K562 (cell line): ENCODE results near the gene METRN. TPM values are rescaled to one million over a fixed set of nuclear protein-coding genes. Genes with fewer than 3 reads are reported as not detected.

Experiments used
- ATAC-seq: fragments of 200-7000 bp; cut with Tn5 transposase; 3 replicates; pipeline ENCODE4 v1.9.1; 2020; ENCODE audit warnings: moderate library complexity
- BruUV-seq: library from RNA; stranded (reverse); fragments of 400-500 nt; replicated peaks from 2 replicates; lab custom pipeline; 2021; lab: Mats Ljungman, UMichigan
- CTCF ChIA-PET: fragments of 300-600 bp; formaldehyde crosslinking; extraction: SDS; loops from one replicate; lab custom pipeline; 2021; ENCODE audit warnings: low intra/inter-chr PET ratio; lab: Yijun Ruan, JAX
- POLR2A ChIA-PET: fragments of 300-600, 350-650 bp; sonication (Branson Sonifier 250); formaldehyde crosslinking; extraction: SDS; loops from one replicate; lab custom pipeline; 2021; ENCODE audit warnings: antibody characterized with exemption, inconsistent platforms; lab: Yijun Ruan, JAX
- DNase-seq, 4 experiments: peaks; one replicate each; pipeline versions ENCODE4 v3.0.0 to v3.0.0-alpha.2; 2011 to 2018; ENCODE audit warnings: low spot score in 3 of 4, mixed read lengths in 3 of 4; ENCODE audit errors: extremely low read depth in 1 of 4
- FAIRE-seq: peaks from 2 replicates; lab custom pipeline; 2011; peaks lifted over from hg19 to GRCh38; lab: Jason Lieb, UNC
- H2AFZ ChIP-seq: 2 replicates; pipeline ENCODE4 v1.6.0; 2011; ENCODE audit warnings: low read depth, low read length, control low read depth, inconsistent platforms
- H3K27ac ChIP-seq: fragments of 200-600 bp; 3 replicates; pipeline ENCODE4 v1.8.0; 2011; ENCODE audit warnings: low read depth, mild to moderate bottlenecking, control low read depth, inconsistent platforms, low read length, moderate library complexity, mixed read lengths; ENCODE audit errors: extremely low read depth
- H3K27me3 ChIP-seq, 2 experiments: fragments of 300-600 bp in 1 of 2; 2 replicates in 1 of 2; 3 replicates in 1 of 2; pipeline versions ENCODE4 v1.6.0 to v1.8.0; 2011; ENCODE audit warnings: inconsistent platforms in 2 of 2, low read length in 2 of 2, mild to moderate bottlenecking in 1 of 2, mixed read lengths in 1 of 2, moderate library complexity in 1 of 2; ENCODE audit not compliant: control insufficient read depth in 2 of 2, insufficient read depth in 2 of 2
- H3K36me3 ChIP-seq: fragments of 300-600 bp; 3 replicates; pipeline ENCODE4 v1.8.0; 2011; ENCODE audit warnings: mild to moderate bottlenecking, low read length, inconsistent platforms; ENCODE audit not compliant: control insufficient read depth, insufficient read depth
- H3K4me1 ChIP-seq, 2 experiments: fragments of 200-600 bp in 1 of 2; replicated peaks in 1 of 2; 2 replicates in 1 of 2; 3 replicates in 1 of 2; pipeline versions ENCODE4 v1.5.1 to v1.8.0; 2011; ENCODE audit warnings: inconsistent platforms in 2 of 2, low read length in 2 of 2, mild to moderate bottlenecking in 1 of 2, mixed read lengths in 1 of 2, moderate library complexity in 1 of 2; ENCODE audit not compliant: control insufficient read depth in 2 of 2, insufficient read depth in 2 of 2
- H3K4me2 ChIP-seq: 2 replicates; pipeline ENCODE4 v1.6.1; 2011; ENCODE audit warnings: low read length, control low read depth, inconsistent platforms, mixed read lengths; ENCODE audit not compliant: insufficient read depth
- H3K4me3 ChIP-seq: fragments of 200-600 bp; sonication (generic), shearing (Covaris generic); 2 replicates; pipeline ENCODE4 v1.5.1; 2016; ENCODE audit warnings: control low read depth, inconsistent platforms
- H3K79me2 ChIP-seq: fragments of 200-600 bp; 3 replicates; pipeline ENCODE4 v1.8.0; 2011; ENCODE audit warnings: low read length, inconsistent platforms; ENCODE audit not compliant: control insufficient read depth, insufficient read depth
- H3K9ac ChIP-seq, 2 experiments: 2 replicates each; pipeline versions ENCODE4 v1.6.0 to v1.6.1; 2011; ENCODE audit warnings: low read depth in 2 of 2, low read length in 2 of 2, control low read depth in 1 of 2, inconsistent platforms in 1 of 2, mild to moderate bottlenecking in 1 of 2, mixed read lengths in 1 of 2; ENCODE audit not compliant: insufficient read depth in 1 of 2
- H3K9me1 ChIP-seq: one replicate; pipeline ENCODE4 v1.6.0; 2011; ENCODE audit warnings: inconsistent platforms, mild to moderate bottlenecking, low read length, moderate library complexity; ENCODE audit not compliant: control insufficient read depth, insufficient read depth
- H3K9me3 ChIP-seq: replicated peaks from 2 replicates; pipeline ENCODE4 v1.5.1; 2011; ENCODE audit warnings: low read depth, low read length, inconsistent platforms; ENCODE audit not compliant: control insufficient read depth, insufficient read depth
- H4K20me1 ChIP-seq: replicated peaks from 2 replicates; pipeline ENCODE4 v1.6.1; 2011; ENCODE audit warnings: low read length, inconsistent platforms, mixed read lengths; ENCODE audit not compliant: control insufficient read depth, insufficient read depth
- ARID1B ChIP-seq: fragments of 450-650 bp; IDR thresholded peaks from 2 replicates; pipeline ENCODE4 v1.6.1; 2016; ENCODE audit warnings: antibody characterized with exemption, mild to moderate bottlenecking, inconsistent platforms
- CREB1 ChIP-seq, 2 experiments: sonication (generic) in 1 of 2; formaldehyde crosslinking in 1 of 2; IDR thresholded peaks; 2 replicates each; pipeline versions ENCODE4 v1.6.1 to v1.8.0; 2012 to 2022; ENCODE audit warnings: inconsistent platforms in 1 of 2, mild to moderate bottlenecking in 1 of 2, missing genetic modification reagents in 1 of 2, moderate library complexity in 1 of 2
- HIVEP1 ChIP-seq: fragments of 250-450 bp; sonication (Bioruptor Pico); IDR thresholded peaks from 2 replicates; pipeline ENCODE4 v1.4.0; 2020; ENCODE audit warnings: mild to moderate bottlenecking
- NFATC3 ChIP-seq: fragments of 450-650 bp; IDR thresholded peaks from 2 replicates; pipeline ENCODE4 v1.6.1; 2017; ENCODE audit warnings: mild to moderate bottlenecking
- POLR2B ChIP-seq: fragments of 450-650 bp; IDR thresholded peaks from 2 replicates; pipeline ENCODE4 v1.6.1; 2018; ENCODE audit warnings: low read depth; ENCODE audit not compliant: partially characterized antibody
- RAD21 ChIP-seq, 2 experiments: fragments of 250-450 bp in 1 of 2; fragments of 450-650 bp in 1 of 2; sonication (Bioruptor Pico) in 1 of 2; formaldehyde crosslinking in 1 of 2; IDR thresholded peaks in 1 of 2; conservative IDR thresholded peaks in 1 of 2; 2 replicates each; pipeline versions ENCODE4 v1.4.0 to v1.8.0; 2020 to 2022; ENCODE audit warnings: mild to moderate bottlenecking in 2 of 2, moderate library complexity in 1 of 2
- U2AF1 ChIP-seq: fragments of 200-400 bp; formaldehyde crosslinking; optimal IDR thresholded peaks from 2 replicates; pipeline ENCODE3; 2017; ENCODE audit warnings: mild to moderate bottlenecking, low read depth, low read length, moderate library complexity
- ZNF232 ChIP-seq: sonication (generic); formaldehyde crosslinking; IDR thresholded peaks from 2 replicates; pipeline ENCODE4 v1.8.0; 2022; ENCODE audit warnings: mild to moderate bottlenecking, missing genetic modification reagents
- WGBS: fragments of 100-300 bp; shearing (Covaris generic); methylation state at CpG from one replicate; pipeline ENCODE4 v1.1.6; 2016; ENCODE audit warnings: low coverage, mixed read lengths; ENCODE audit not compliant: insufficient coverage; ENCODE audit errors: missing lambda C conversion rate; 5-methylcytosine and 5-hydroxymethylcytosine counted together
- in situ Hi-C: fragments of 300-500 bp; cut with MboI; formaldehyde crosslinking; loops from 4 replicates; pipeline ENCODE4 v1.15.0; 2018; ENCODE audit warnings: inconsistent platforms, mixed read lengths
- intact Hi-C: fragments of 100-400 bp; cut with micrococcal nuclease; formaldehyde crosslinking; loops from 2 replicates; pipeline ENCODE4 v1.14.2; 2022
- polyA plus RNA-seq, 8 experiments: library from polyadenylated mRNA; depleted of rRNA in 4 of 8; stranded (reverse) in 5 of 8; unstranded in 3 of 8; fragments of >200 nt; fragmentation: Nextera tagmentation in 2 of 8; fragmentation: Illumina TruSeq in 1 of 8; extraction: Ambion mirVana in 2 of 8; extraction: Trizol in 1 of 8; gene quantifications; 2 replicates each; pipeline versions ENCODE4 v1.2.1 to v1.2.3, GENCODE V29; 2011 to 2014; ENCODE audit warnings: inconsistent platforms in 1 of 8, missing spikeins in 1 of 8
- total RNA-seq, 7 experiments: library from RNA; depleted of rRNA in 6 of 7; stranded (reverse); fragments of >200 nt in 6 of 7; fragmentation: Illumina TruSeq in 2 of 7; extraction: Trizol in 2 of 7; gene quantifications; 2 replicates each; pipeline versions ENCODE4 v1.2.1 to v1.2.3, GENCODE V29; 2011 to 2021; ENCODE audit warnings: low replicate concordance in 1 of 7
- TF ChIP-seq, protein P1 (sequence below): fragments of 200-800 bp; sonication (Bioruptor generic); IDR thresholded peaks from 2 replicates; pipeline ENCODE4 v1.6.1; 2016; ENCODE audit warnings: missing genetic modification characterization, missing compliant biosample characterization
- TF ChIP-seq, protein P2 (sequence below): sonication (generic); formaldehyde crosslinking; IDR thresholded peaks from 2 replicates; pipeline ENCODE4 v1.8.0; 2022; ENCODE audit warnings: missing genetic modification reagents, mild to moderate bottlenecking, borderline replicate concordance

Gene METRN
- total and polyA plus RNA-seq, 9 of the 15 experiments (the other 6 are each of a cell fraction or from before 2014, with no cell fraction given) = 0.20 to 89.8 (median 15.4) TPM

DNA sequence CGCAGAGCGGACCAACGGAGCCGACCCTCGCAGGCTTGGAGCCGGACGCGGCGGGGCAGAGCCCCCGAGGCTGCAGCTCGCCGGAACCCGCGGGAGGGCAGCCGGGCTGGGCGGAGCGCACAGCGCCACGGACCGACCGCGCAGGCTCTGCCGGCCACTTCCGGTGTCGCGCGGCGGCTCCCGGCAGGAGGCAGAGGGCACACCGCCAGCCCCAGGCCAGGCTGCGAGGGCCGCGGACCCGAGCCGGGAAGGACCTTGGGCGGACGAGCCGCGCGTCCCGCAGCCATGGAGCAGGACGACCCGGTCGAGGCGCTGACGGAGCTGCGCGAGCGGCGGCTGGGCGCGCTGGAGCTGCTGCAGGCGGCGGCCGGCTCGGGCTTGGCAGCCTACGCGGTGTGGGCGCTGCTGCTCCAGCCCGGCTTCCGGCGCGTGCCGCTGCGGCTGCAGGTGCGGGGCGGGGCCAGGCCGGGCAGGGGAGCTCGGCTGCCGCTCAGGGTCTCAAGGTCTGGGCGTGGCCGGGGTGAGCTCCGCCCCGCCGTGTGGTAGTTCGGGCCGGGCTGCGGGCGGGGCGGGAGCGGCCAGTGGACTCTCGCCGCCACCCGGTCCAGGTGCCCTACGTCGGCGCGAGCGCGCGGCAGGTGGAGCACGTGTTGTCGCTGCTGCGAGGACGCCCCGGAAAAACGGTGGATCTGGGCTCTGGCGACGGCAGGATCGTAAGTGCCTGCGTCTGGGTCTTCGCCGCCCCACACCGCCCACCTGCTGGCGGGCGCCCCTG, 6.3 kb downstream of the METRN start, which contains the start of gene ANTKMT (continued):
- TF ChIP-seq ARID1B = no peak
- TF ChIP-seq, all 486 proteins: peak for 136

DNA sequence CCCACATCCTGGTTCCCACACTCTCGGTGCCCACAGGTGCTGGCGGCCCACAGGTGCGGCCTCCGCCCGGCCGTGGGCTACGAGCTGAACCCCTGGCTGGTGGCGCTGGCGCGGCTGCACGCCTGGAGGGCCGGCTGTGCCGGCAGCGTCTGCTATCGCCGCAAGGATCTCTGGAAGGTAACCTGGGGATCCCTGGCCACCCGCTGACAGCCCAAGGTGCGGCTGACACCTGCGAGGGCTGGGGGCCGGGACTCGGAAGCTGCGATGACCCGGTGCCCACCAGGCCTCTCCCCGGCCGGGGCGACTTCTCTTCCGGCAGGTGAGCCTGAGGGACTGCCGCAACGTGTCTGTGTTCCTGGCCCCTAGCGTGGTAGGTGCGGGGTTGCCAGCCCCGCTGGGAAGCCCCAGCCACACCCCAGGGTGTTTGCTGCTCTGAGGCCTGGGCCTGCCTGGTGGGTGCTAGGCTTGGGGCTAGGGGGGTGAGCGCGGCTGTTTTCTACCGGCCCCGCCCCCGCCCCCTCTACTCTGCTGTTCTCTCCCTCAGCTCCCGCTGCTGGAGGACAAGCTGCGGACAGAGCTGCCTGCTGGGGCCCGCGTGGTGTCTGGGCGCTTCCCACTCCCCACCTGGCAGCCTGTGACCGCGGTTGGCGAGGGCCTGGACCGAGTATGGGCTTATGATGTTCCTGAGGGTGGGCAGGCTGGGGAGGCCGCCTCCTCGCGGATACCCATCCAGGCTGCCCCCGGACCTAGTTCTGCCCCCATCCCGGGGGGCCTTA, 7.0 kb downstream of the METRN start:
- Histone ChIP-seq H4K20me1 (no peaks in the 10 kb centered on the region; the same call in 1 of the 2 replicates), H3K4me2 (peak overlapping the region; percentile 90), H3K27me3 (no peaks in the 10 kb centered on the region), H3K4me1 (peaks cover 10 to 98% of the 10 kb centered on the region in 2 experiments; a peak in 4 of 5 replicates), H3K36me3 (peaks cover 29% of the 10 kb centered on the region; the same call in 2 of the 3 replicates), H2AFZ (peak overlapping the region; percentile 99), H3K27ac (peak overlapping the region; percentile 97), H3K4me3 (peak overlapping the region; percentile 100), H3K9me1 (peaks cover 3% of the 10 kb centered on the region), H3K79me2 (peaks cover 42% of the 10 kb centered on the region), H3K9me3 (no peaks in the 10 kb centered on the region), H3K9ac (peak overlapping the region; percentile 96 to 99)
- intact Hi-C loops (no loop called here), in situ Hi-C loops (no loop called here)
- FAIRE-seq (peak; percentile 69), DNase-seq (peak; percentile 43 to 61 (median 50)), ATAC-seq (peak; percentile 3)
- POLR2A ChIA-PET = interaction anchor here (0.6 to 4.5 kb wide), 12 partner anchors 8 to 369 kb away, joined by 3 to 25 read pairs (median 3); partner anchors contain the start of gene CIAO3
- TSS peak; percentile 75 for BruUV-seq
- 3% methylated on average over 46 of the region's 51 CpGs for WGBS
- CTCF ChIA-PET = no interaction called here
- TF ChIP-seq RAD21 (CRISPR knock-in tag; conservative IDR thresholded peaks at IDR 0.05 in 1 of 2, IDR thresholded peaks at IDR 0.05 in 1 of 2) (no peak), ZNF232 (CRISPR knock-in tag) (peak; percentile 55; the same call in 1 of the 2 replicates), CREB1 (IDR thresholded peaks at IDR 0.05) (no peak), CREB1 (CRISPR knock-in tag; IDR thresholded peaks at IDR 0.05) (0 out of 2 replicates have a peak, but pooled peaks have one; percentile 21), POLR2B (peak; percentile 14), U2AF1 (peak; percentile 77), NFATC3 (no peak), HIVEP1 (CRISPR knock-in tag) (0 out of 2 replicates have a peak, but pooled peaks have one; percentile 64)
- TF ChIP-seq, protein P1, sequence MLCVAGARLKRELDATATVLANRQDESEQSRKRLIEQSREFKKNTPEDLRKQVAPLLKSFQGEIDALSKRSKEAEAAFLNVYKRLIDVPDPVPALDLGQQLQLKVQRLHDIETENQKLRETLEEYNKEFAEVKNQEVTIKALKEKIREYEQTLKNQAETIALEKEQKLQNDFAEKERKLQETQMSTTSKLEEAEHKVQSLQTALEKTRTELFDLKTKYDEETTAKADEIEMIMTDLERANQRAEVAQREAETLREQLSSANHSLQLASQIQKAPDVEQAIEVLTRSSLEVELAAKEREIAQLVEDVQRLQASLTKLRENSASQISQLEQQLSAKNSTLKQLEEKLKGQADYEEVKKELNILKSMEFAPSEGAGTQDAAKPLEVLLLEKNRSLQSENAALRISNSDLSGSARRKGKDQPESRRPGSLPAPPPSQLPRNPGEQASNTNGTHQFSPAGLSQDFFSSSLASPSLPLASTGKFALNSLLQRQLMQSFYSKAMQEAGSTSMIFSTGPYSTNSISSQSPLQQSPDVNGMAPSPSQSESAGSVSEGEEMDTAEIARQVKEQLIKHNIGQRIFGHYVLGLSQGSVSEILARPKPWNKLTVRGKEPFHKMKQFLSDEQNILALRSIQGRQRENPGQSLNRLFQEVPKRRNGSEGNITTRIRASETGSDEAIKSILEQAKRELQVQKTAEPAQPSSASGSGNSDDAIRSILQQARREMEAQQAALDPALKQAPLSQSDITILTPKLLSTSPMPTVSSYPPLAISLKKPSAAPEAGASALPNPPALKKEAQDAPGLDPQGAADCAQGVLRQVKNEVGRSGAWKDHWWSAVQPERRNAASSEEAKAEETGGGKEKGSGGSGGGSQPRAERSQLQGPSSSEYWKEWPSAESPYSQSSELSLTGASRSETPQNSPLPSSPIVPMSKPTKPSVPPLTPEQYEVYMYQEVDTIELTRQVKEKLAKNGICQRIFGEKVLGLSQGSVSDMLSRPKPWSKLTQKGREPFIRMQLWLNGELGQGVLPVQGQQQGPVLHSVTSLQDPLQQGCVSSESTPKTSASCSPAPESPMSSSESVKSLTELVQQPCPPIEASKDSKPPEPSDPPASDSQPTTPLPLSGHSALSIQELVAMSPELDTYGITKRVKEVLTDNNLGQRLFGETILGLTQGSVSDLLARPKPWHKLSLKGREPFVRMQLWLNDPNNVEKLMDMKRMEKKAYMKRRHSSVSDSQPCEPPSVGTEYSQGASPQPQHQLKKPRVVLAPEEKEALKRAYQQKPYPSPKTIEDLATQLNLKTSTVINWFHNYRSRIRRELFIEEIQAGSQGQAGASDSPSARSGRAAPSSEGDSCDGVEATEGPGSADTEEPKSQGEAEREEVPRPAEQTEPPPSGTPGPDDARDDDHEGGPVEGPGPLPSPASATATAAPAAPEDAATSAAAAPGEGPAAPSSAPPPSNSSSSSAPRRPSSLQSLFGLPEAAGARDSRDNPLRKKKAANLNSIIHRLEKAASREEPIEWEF (CRISPR knock-in tag) = no peak
- TF ChIP-seq, protein P2, sequence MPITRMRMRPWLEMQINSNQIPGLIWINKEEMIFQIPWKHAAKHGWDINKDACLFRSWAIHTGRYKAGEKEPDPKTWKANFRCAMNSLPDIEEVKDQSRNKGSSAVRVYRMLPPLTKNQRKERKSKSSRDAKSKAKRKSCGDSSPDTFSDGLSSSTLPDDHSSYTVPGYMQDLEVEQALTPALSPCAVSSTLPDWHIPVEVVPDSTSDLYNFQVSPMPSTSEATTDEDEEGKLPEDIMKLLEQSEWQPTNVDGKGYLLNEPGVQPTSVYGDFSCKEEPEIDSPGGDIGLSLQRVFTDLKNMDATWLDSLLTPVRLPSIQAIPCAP (CRISPR knock-in tag) = 0 out of 2 replicates have a peak, but pooled peaks have one; percentile 57
